Mesendoderm (in vitro differentiated cells): ENCODE measurements around the gene SLC43A2.
"Not testable (repeated sequence)": the region's sequence is repeated elsewhere in the genome, so short reads cannot be mapped to it uniquely, and the experiment has no call there.

Experiments
- DNase-seq: peaks from one replicate; pipeline ENCODE4 v3.0.0; 2013
- H2AK5ac ChIP-seq: 2 replicates; pipeline ENCODE4 v1.6.1; 2013; ENCODE audit warnings: low read length, inconsistent platforms
- H2BK120ac ChIP-seq: 2 replicates; pipeline ENCODE4 v1.6.1; 2013; ENCODE audit warnings: low read depth, mild to moderate bottlenecking, low read length, moderate library complexity, mixed read lengths
- H2BK15ac ChIP-seq: replicated peaks from 2 replicates; pipeline ENCODE4 v1.6.1; 2013; ENCODE audit warnings: low read depth, mild to moderate bottlenecking, moderate library complexity
- H2BK5ac ChIP-seq: 2 replicates; pipeline ENCODE4 v1.6.1; 2013; ENCODE audit warnings: low read length, inconsistent platforms
- H3K18ac ChIP-seq: 2 replicates; pipeline ENCODE4 v1.6.1; 2013; ENCODE audit warnings: mild to moderate bottlenecking, low read length, mixed read lengths
- H3K23ac ChIP-seq: one replicate; pipeline ENCODE4 v1.6.1; 2013; ENCODE audit warnings: low read length
- H3K27ac ChIP-seq: 2 replicates; pipeline ENCODE4 v1.5.1; 2013; ENCODE audit warnings: low read depth, mild to moderate bottlenecking, inconsistent platforms, low read length, moderate library complexity
- H3K27me3 ChIP-seq: 2 replicates; pipeline ENCODE4 v1.6.1; 2013; ENCODE audit warnings: low read length, control low read depth, mild to moderate bottlenecking, inconsistent platforms; ENCODE audit not compliant: insufficient read depth, poor library complexity
- H3K36me3 ChIP-seq: 2 replicates; pipeline ENCODE4 v1.6.1; 2013; ENCODE audit warnings: low read length, inconsistent platforms; ENCODE audit not compliant: control insufficient read depth, insufficient read depth
- H3K4ac ChIP-seq: one replicate; pipeline ENCODE4 v1.6.1; 2013; ENCODE audit warnings: low read depth, mild to moderate bottlenecking, low read length, moderate library complexity
- H3K4me1 ChIP-seq: 2 replicates; pipeline ENCODE4 v1.6.1; 2013; ENCODE audit warnings: low read depth, low read length, inconsistent platforms; ENCODE audit not compliant: control insufficient read depth
- H3K4me2 ChIP-seq: 2 replicates; pipeline ENCODE4 v1.6.1; 2013; ENCODE audit warnings: low read length
- H3K4me3 ChIP-seq: 2 replicates; pipeline ENCODE4 v1.5.1; 2013; ENCODE audit warnings: mild to moderate bottlenecking, low read length
- H3K56ac ChIP-seq: one replicate; pipeline ENCODE4 v1.6.1; 2013; ENCODE audit warnings: low read length
- H3K79me1 ChIP-seq: 2 replicates; pipeline ENCODE4 v1.6.1; 2013; ENCODE audit warnings: low read length, inconsistent platforms
- H3K79me2 ChIP-seq: 2 replicates; pipeline ENCODE4 v1.6.1; 2013; ENCODE audit warnings: mild to moderate bottlenecking, low read length; ENCODE audit not compliant: control insufficient read depth, insufficient read depth
- H3K9ac ChIP-seq: 2 replicates; pipeline ENCODE4 v1.6.1; 2013; ENCODE audit warnings: low read length, inconsistent platforms
- H4K5ac ChIP-seq: one replicate; pipeline ENCODE4 v1.6.1; 2013; ENCODE audit warnings: low read length
- H4K8ac ChIP-seq: one replicate; pipeline ENCODE4 v1.6.1; 2013; ENCODE audit warnings: low read depth, mild to moderate bottlenecking, control low read depth, low read length, moderate library complexity
- WGBS: extraction: QIAGEN DNeasy Blood & Tissue Kit; methylation state at CpG from one replicate; pipeline ENCODE4 v1.1.7; 2013; ENCODE audit warnings: low lambda C conversion rate, missing lambda C conversion rate; ENCODE audit not compliant: insufficient coverage; ENCODE audit errors: extremely low coverage; 5-methylcytosine and 5-hydroxymethylcytosine counted together

Gene SLC43A2

DNA sequence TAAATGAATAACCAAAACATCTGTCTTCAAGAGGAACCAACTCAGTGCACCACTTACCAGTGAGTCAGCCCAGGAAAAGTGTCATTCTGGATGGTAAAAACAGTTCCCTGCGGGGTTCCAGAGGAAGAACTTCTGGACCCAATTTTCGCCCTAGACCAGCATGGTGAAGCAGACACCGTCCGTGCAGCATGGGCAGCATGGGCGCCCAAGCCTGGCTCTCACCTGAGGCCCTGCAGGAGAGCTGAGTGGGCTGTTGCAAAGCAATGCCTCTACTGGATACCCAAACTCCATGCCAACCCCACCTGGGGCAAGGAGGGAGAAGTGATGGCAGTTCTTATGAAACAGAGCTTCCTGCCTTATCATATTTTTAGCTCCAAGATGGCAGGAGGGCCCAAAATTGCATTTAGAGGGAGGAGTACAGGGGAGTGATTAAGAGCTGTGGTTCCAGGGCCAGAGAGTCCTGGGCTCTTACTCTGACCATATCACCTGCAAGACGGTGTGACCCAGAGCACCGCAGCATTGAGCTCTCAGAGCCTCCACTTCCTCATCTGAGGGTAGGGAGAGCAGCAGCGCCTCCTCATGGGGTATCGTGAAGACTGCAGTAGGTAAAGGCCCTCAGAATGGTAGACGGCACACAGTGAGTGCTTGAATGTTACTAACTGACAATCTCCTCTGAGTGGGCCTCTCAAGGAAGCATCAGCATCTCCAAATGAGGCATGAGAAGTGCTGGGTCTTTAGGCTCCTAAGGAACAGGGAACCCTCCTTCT, 95.6 kb downstream of the SLC43A2 start:
- no peak overlapping the region for H2AK5ac ChIP-seq
- H4K5ac ChIP-seq, result no peak overlapping the region
- H3K4ac ChIP-seq, result no peak overlapping the region
- H3K9ac ChIP-seq, result no peak overlapping the region
- no peaks in the 10 kb centered on the region for H3K79me2 ChIP-seq
- no peak overlapping the region for H3K4me2 ChIP-seq
- H3K79me1 ChIP-seq, result no peaks in the 10 kb centered on the region
- no peak overlapping the region for H3K56ac ChIP-seq
- peaks cover 2% of the 10 kb centered on the region for H3K36me3 ChIP-seq
- no peak overlapping the region for H3K4me3 ChIP-seq
- no peak overlapping the region for H3K18ac ChIP-seq
- no peak overlapping the region for H2BK15ac ChIP-seq
- no peak overlapping the region for H2BK5ac ChIP-seq
- no peaks in the 10 kb centered on the region for H3K4me1 ChIP-seq
- H4K8ac ChIP-seq, result no peak overlapping the region
- DNase-seq, result peak; percentile 68
- H3K27me3 ChIP-seq, result no peaks in the 10 kb centered on the region
- H3K27ac ChIP-seq, result no peak overlapping the region
- WGBS, result no CpG with 5 or more reads among the region's 10 CpGs
- H3K23ac ChIP-seq, result no peak overlapping the region
- no peak overlapping the region for H2BK120ac ChIP-seq

DNA sequence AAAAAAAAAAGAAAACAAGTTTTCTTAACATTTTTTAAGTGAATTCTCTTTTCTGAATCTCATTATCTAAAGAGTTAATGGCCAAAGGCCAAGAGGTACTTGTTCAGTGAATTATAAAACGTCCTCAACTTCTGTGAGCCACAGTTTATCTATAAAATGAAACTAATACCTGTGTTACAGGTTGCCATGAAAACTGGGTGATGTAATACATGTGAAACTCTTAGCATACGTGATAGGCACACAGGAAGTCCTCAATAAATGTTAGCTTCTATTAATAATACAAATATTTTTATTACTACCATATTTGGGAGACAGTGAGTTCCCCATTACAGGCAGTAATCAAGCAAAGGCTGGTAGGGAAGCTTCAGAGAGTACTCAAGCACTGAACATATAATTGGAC, 98.8 kb downstream of the SLC43A2 start:
- no peak overlapping the region for H3K27ac ChIP-seq
- no peak overlapping the region for H2BK120ac ChIP-seq
- no peak overlapping the region for H3K9ac ChIP-seq
- no CpG with 5 or more reads among the region's 2 CpGs for WGBS
- no peak overlapping the region for H3K56ac ChIP-seq
- H2AK5ac ChIP-seq, result no peak overlapping the region
- H3K23ac ChIP-seq, result no peak overlapping the region
- no peaks in the 10 kb centered on the region for H3K79me2 ChIP-seq
- no peak overlapping the region for H2BK15ac ChIP-seq
- H3K36me3 ChIP-seq, result no peaks in the 10 kb centered on the region
- DNase-seq, result no peak
- no peak overlapping the region for H3K18ac ChIP-seq
- no peak overlapping the region for H3K4me3 ChIP-seq
- H3K4me2 ChIP-seq, result no peak overlapping the region
- H4K5ac ChIP-seq, result no peak overlapping the region
- no peaks in the 10 kb centered on the region for H3K79me1 ChIP-seq
- H4K8ac ChIP-seq, result no peak overlapping the region
- H3K4ac ChIP-seq, result no peak overlapping the region
- H3K4me1 ChIP-seq, result no peaks in the 10 kb centered on the region
- H3K27me3 ChIP-seq, result no peaks in the 10 kb centered on the region
- H2BK5ac ChIP-seq, result no peak overlapping the region

DNA sequence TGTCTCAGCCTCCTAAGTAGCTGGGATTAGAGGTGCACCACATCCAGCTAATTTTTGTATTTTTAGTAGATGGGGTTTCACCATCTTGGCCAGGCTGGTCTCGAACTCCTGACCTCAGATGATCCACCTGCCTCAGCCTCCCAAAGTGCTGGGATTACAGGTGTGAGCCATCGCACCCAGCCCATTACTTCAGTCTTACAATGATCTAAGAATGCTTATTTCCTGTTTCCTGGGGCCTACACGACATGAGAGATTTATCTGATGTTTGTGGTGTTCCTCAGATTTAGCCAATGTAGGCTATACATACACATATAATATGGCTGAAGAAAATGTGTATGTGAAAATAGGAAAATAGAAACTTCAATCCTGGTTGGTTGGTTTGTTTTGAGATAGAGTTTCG, 101.8 kb downstream of the SLC43A2 start:
- not testable (repeated sequence) for DNase-seq

DNA sequence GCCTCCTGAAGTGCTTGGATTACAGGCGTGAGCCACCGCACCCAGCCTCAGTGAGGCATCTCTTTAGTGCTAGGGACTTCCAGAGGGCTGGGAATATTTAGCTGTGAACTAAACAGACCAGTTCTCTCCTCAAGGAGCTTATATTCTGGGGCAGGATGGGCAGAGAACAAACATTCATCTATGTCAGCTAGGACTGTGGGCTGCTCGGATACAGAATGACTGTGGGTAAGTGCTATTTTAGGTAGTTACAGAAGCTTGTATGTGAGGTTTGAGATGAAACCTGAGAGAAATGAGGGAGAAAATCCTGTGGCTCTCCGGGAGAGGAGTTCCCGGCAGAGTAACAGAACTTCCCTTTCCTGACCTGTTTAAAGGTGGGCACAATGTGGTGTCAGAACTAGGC, 106.0 kb downstream of the SLC43A2 start:
- H3K27me3 ChIP-seq, result no peaks in the 10 kb centered on the region
- H3K79me2 ChIP-seq, result no peaks in the 10 kb centered on the region
- H3K4ac ChIP-seq, result no peak overlapping the region
- H3K23ac ChIP-seq, result no peak overlapping the region
- H2BK5ac ChIP-seq, result no peak overlapping the region
- DNase-seq, result no peak
- H3K18ac ChIP-seq, result no peak overlapping the region
- no peak overlapping the region for H2BK120ac ChIP-seq
- no peaks in the 10 kb centered on the region for H3K36me3 ChIP-seq
- H3K27ac ChIP-seq, result no peak overlapping the region
- H3K9ac ChIP-seq, result no peak overlapping the region
- H4K5ac ChIP-seq, result no peak overlapping the region
- no peak overlapping the region for H2AK5ac ChIP-seq
- no peak overlapping the region for H4K8ac ChIP-seq
- no peak overlapping the region for H3K4me3 ChIP-seq
- no peak overlapping the region for H3K56ac ChIP-seq
- H3K79me1 ChIP-seq, result no peaks in the 10 kb centered on the region
- no CpG with 5 or more reads among the region's 5 CpGs for WGBS
- no peaks in the 10 kb centered on the region for H3K4me1 ChIP-seq
- no peak overlapping the region for H3K4me2 ChIP-seq
- no peak overlapping the region for H2BK15ac ChIP-seq

More for the DNA sequence above, 101.8 kb downstream of the SLC43A2 start:
- not testable (repeated sequence) for H3K4me3 ChIP-seq, H2AK5ac ChIP-seq, H3K4me1 ChIP-seq, H3K36me3 ChIP-seq, H3K4me2 ChIP-seq, H3K79me2 ChIP-seq, H4K5ac ChIP-seq, H3K79me1 ChIP-seq, H2BK5ac ChIP-seq, H2BK120ac ChIP-seq, H3K9ac ChIP-seq, H3K27me3 ChIP-seq, H3K4ac ChIP-seq, H4K8ac ChIP-seq, H3K56ac ChIP-seq, H3K27ac ChIP-seq, H2BK15ac ChIP-seq, H3K18ac ChIP-seq, H3K23ac ChIP-seq
- no CpG with 5 or more reads among the region's 4 CpGs for WGBS

DNA sequence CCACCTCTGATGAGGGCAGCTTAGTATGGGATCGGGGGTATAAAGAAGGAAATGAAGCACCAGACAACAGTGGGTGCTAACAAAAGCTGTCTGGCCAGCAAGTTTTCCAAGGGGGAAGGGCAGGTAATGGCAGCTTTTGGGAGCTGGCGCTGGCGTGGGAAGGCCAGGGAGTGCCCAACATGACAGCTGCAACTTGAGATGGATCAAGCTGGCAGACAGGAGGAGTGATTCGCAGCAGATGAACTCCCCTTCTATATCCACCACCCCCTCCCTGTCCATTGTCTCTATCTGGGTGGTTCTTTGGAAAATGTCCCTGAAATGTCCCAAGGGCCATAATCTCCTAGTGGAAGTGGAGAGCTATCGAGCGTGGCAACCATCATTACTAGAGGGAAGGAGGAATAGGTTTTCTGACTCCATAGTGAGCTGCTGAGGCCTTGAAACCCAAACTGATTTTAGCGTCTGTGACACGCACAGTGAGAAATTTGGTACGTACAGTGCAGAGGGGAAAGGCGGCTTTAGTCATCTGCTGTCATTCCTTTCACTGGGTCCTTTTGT, 107.5 kb downstream of the SLC43A2 start:
- Histone ChIP-seq H3K4ac (no peak overlapping the region), H2BK5ac (no peak overlapping the region), H3K79me2 (no peaks in the 10 kb centered on the region), H3K18ac (no peak overlapping the region), H3K27ac (no peak overlapping the region), H2BK120ac (no peak overlapping the region), H2AK5ac (no peak overlapping the region), H3K4me2 (no peak overlapping the region), H3K4me1 (no peaks in the 10 kb centered on the region), H3K36me3 (no peaks in the 10 kb centered on the region), H3K23ac (no peak overlapping the region), H3K27me3 (no peaks in the 10 kb centered on the region), H3K9ac (no peak overlapping the region), H2BK15ac (no peak overlapping the region), H3K79me1 (peaks cover under 1% of the 10 kb centered on the region), H4K8ac (no peak overlapping the region), H4K5ac (no peak overlapping the region), H3K56ac (no peak overlapping the region), H3K4me3 (no peak overlapping the region)
- DNase-seq, result no peak
- no CpG with 5 or more reads among the region's 10 CpGs for WGBS

DNA sequence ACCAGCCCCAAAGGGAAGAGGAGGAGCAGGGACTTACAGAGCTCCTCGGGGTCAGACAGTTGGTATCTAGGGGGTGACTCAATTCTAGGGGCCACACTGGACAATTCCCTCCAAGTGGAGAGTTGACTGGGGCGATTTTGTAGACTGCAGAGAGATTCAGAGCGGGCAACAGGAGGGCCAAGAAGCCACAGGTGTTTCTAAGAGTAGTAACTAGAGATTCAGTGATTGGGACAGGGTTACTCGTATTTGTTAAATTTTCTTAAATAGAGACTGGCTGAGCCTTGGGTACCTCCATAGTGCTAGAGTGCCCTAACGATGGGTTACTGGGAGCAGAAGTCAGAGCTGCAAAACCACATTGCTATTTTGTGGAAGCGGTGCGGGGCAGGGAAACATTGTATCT, 109.0 kb downstream of the SLC43A2 start:
- Histone ChIP-seq H3K56ac (no peak overlapping the region), H3K4me3 (no peak overlapping the region), H3K18ac (no peak overlapping the region), H3K4ac (no peak overlapping the region), H3K27me3 (no peaks in the 10 kb centered on the region), H4K5ac (no peak overlapping the region), H2BK5ac (no peak overlapping the region), H2BK15ac (no peak overlapping the region), H3K4me2 (no peak overlapping the region), H3K4me1 (peaks cover 1% of the 10 kb centered on the region), H2AK5ac (no peak overlapping the region), H2BK120ac (no peak overlapping the region), H3K79me2 (no peaks in the 10 kb centered on the region), H3K79me1 (peaks cover 2% of the 10 kb centered on the region), H3K36me3 (no peaks in the 10 kb centered on the region), H3K27ac (no peak overlapping the region), H4K8ac (no peak overlapping the region), H3K23ac (no peak overlapping the region), H3K9ac (no peak overlapping the region)
- no CpG with 5 or more reads among the region's 7 CpGs for WGBS
- no peak for DNase-seq
